Measurements from ENCODE around the gene AKAP13.
A peak's percentile ranks its signal among the peaks of the same experiment; 100 is the strongest.

The AKAP13 gene

GRCh38 chr15:85606738-85607137 lies 226.3 kb downstream of the AKAP13 start:
- DNase-seq, result no peak

DNA sequence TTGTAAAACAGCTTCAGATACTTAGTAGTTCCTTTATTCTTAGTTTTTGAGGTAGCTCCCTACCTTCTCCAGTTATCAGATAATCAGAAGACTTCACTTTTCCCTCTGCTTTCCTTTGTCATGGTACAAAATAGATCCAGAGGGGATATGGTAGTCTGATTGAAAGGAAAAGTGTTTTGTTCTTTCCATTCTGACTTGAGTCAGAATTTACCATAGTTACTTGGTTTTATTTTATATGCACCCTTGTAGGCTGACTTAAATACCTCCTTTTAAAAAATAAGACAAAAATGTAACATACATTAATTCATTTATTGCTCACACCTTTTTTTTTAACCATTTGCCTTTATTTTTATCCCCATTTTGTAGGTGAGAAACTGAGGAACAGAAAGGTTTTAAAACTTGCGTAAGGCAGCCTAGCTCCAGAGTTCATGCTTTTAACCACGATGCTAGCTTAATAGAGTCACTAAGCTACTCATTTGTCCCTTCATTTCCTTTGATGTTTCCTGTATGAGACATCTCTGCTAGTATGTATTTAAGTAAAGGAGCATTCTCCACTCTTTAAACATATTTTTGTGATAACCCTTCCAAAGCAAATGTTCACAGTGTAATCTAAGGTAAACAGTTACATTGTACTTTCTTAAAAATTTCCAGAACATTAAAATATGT lies 226.9 kb downstream of the AKAP13 start:
- no peak for DNase-seq

DNA sequence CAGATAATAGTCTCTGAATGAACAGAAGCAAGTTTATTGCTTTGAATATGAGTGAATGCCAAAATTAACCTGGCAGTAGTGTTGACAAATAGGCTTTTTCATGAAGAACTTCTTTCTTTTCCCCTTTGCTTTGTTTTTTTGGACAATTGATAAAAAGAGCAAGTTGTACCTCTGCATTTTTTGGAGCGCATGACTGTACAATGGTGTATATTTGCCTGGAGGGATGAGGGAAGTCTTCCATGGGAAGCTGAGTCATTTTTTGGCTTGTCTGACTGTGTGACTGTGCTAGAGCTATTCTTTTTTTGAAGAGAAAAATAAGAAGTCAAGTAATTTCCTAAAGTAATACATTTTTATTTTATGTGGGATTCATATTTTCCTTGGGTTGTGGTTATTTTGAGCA lies 227.4 kb downstream of the AKAP13 start:
- no peak for DNase-seq

GRCh38 chr15:85609492-85609891 lies 229.1 kb downstream of the AKAP13 start:
- no peak for DNase-seq

GRCh38 chr15:85611361-85611760 lies 231.0 kb downstream of the AKAP13 start:
- DNase-seq, result no peak

DNA sequence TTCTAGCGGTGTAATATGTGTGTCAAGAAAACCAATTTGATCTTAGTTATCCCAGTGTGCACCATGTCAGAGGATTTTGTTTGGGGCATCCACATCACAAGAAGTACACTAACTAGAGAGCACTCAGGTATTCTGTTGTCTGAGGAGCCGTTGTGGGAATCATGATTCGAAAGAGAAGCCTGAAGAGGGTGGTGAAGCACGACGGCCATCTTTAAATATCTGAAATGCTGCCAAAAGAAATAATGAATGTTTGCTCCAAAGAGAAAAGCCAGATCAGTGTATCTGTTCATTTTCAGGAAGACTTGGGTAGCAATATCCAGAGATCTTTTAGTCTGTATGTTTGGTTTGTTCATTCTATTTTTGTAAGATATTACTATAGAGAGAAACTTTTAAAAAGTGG lies 233.7 kb downstream of the AKAP13 start:
- no peak for DNase-seq

GRCh38 chr15:85615930-85616329 lies 235.5 kb downstream of the AKAP13 start:
- peak; percentile 24 for DNase-seq

DNA sequence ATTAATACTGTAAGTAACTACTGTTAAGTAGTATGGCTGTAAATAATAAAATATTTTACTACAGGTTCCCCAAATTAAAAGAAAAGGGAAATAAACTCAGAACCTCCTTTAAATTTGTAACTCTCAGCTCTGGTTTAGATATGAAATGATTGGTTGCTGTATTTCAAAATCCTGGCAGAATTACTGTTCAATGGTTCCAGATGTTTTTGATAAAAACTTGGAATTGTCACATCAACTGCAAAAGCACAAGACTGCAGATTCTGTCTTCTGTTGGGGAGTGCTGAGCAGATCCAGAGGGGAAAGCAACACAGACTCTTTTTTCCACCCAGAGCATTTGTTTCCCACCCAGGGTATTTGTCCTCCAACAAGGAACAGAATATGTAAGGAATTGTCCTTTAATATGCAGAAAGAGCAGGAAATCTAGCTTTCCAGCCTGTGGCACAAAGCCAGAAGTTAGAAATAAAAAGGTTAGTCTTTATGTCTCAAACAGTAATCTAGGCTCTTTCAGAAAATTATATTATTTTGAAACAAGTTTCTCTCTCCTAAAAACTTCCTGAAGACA lies 236.2 kb downstream of the AKAP13 start:
- DNase-seq, result no peak

GRCh38 chr15:85618228-85618505 lies 237.8 kb downstream of the AKAP13 start:
- DNase-seq, result no peak

- peak; percentile 23 for DNase-seq
These were observed 238.6 kb downstream of the AKAP13 start for GRCh38 chr15:85618956-85619491.

DNA sequence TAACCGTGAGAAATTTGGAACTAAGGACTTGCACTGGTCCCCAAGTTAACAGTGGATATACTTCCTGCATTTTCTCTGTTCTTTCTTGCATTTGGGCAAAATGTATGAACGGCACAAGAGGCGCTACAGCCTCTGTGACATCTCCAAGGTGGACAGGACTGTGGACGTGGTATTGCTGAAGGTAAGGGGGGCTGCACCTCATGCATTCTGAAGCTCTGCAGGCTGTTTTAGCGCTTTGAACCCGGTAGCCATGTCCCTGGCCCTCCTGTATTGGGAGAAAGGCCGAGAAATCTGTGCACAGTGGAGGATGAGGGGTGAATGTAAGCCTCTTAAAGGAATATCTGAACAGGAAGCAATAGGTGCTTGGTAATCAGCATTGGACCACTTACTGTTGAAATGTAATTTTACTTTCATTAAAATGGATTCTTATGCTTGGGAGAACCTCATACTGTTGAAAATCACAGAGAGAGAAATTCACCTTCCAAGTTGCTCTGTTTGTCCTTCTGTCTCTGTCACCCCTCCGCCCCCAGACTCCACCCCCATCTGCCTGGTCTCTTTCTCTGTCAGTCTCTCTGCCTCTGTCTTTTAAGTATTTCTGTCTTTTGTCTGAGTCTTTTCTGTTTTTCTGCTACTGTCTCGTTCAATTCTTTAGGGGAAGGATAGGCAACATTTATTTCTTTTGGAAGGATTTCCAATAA lies 239.7 kb downstream of the AKAP13 start:
- DNase-seq, result no peak

- DNase-seq, result no peak
These were observed 240.3 kb downstream of the AKAP13 start for GRCh38 chr15:85620690-85621049.

DNA sequence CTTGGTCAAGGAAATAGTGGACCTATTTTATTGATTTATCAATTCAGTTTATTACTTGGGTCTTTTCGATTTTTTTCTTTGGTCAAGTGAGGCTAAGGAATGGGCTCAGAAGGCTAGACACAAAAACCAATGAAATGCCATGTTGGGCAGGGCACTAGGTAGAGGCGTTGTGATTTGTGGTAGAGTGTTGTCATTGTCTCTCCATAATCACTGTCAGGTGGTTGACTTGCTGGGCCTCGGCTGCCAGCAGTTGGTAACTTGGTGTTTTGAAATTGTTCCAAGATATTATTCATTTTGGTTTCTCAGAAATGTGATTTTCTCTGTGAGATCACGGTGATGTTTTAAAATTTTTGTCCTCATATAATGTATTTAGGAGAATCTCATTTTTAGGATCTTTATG lies 240.7 kb downstream of the AKAP13 start:
- DNase-seq, result no peak

DNA sequence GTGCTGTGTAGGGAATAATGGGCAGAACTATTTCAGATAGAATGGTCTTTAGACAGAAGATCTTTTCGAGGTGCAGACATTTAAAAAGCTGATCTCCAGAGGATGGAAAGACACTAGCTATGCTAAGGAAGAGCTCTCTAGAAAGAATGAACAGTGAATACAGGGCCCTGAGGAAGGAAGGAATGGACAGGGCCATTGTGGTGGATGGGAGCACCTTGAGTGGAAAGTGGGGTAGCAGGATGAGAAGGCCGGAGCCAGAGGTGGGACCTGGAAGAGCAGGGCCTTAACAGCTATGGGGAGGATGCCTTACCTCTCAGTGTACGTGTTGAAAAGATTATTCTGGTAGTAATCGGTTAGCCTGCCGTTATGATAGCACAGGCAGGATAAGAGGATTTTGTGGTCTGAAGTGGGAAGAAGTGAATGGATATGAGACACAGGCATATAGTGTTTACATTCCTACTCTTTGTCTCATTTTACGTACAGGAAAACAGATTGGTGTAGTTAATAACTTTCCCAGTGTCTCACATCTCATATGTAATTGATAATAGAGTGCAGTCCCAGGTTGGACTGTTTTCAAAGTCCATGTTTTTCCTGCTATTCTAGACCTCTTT lies 241.9 kb downstream of the AKAP13 start:
- DNase-seq, result no peak

- peak; percentile 18 for DNase-seq
These were observed 243.1 kb downstream of the AKAP13 start for GRCh38 chr15:85623315-85624049.

GRCh38 chr15:85624291-85624801 lies 243.9 kb downstream of the AKAP13 start:
- DNase-seq, result peak; percentile 52

DNA sequence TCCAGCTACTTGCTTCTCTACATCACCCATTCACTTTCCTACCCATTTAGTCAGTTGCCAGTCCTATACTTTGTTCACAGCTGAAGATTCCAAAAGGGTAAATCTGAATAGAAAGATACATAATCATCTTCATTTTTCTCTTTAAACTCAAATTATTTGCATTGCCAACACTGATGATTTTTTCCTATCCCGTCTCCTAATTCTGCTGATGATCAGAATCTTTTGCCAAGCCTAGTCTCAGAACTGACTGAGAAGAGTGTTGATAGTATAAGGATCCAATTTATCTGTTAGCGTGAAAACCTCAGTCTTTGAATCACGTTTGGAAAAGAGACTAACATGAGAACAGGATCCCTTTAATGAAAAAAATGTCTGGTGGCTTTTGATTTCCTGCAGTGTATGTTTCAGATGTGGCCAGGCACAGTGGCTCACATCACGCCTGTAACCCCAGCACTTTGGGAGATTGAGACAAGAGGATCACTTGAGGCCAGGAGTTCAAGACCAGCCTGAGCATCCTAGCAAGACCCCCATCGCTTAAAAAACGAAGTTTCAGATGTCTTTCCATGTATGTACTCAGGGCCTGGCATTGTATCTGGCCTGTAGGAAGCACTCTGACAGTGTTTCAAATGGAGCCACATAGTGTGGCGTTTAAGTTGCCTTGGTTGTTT lies 244.9 kb downstream of the AKAP13 start:
- DNase-seq, result no peak

DNA sequence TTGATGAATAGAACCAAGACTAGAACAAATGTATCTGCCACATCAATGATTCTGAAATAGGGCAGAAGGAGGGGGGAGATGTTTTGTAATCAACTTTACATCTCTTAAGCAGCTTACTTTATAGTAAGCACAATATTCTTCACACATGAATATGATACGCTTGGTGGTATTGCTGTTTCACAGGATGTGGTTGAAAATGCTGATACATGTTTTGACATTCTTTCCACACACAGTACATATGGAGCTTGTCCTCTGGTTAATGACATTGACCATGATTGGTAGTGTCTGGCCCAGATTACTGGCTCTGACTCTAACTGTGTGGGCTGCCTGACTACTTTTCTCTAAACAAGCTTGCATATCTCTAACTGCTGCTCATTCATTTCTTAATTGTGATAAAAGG lies 245.5 kb downstream of the AKAP13 start:
- peak; percentile 78 for DNase-seq

GRCh38 chr15:85627213-85627935 lies 247.0 kb downstream of the AKAP13 start:
- DNase-seq, result peak; percentile 20

DNA sequence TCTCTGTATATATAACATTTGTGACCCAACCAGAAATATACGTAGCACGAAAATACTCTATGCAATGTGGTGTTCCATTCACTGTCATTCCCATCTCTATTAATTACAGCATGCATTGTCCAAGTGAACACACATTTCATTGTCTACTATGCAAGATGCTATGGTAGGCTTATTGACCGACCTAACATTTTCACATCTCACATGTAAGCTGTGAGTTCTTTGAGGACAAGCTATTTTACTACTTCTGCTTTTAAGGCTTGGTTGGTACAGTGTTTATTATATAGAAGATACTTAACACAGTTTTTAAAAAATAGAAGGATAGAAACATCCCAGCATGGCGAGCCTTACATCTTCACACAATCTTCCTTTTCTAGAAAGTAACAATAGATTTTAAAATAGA lies 249.9 kb downstream of the AKAP13 start:
- no peak for DNase-seq

DNA sequence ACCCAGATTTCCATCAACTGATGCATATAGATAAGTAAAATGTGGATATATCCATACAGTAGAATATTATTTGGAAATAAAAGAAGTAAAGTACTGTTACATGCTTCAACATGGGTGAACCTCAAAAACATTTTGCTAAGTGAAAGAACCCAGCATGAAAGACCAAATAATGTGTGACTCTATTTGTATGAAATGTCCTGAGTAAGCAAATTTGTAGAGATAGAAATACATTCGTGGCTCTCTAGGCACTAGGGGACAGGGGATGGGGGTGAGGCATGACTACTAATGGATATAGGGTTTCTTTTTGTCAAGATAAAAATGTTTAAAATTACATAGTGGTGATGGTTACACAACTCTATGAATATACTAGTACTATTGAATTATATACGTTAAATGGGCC lies 250.6 kb downstream of the AKAP13 start:
- DNase-seq, result no peak

GRCh38 chr15:85632014-85632413 lies 251.6 kb downstream of the AKAP13 start:
- DNase-seq, result no peak

All from GF-D8 (cell line).